GM20000 (cell line): ENCODE measurements around the gene KIAA0513.

Experiments used
- DNase-seq: peaks from one replicate; pipeline ENCODE4 v3.0.0; 2012; ENCODE audit warnings: low spot score
- CTCF ChIP-seq: IDR thresholded peaks from 2 replicates; pipeline ENCODE4 v1.5.1; 2012; ENCODE audit warnings: mild to moderate bottlenecking, control low read depth; ENCODE audit errors: extremely low read depth, missing control alignments

Gene KIAA0513

DNA sequence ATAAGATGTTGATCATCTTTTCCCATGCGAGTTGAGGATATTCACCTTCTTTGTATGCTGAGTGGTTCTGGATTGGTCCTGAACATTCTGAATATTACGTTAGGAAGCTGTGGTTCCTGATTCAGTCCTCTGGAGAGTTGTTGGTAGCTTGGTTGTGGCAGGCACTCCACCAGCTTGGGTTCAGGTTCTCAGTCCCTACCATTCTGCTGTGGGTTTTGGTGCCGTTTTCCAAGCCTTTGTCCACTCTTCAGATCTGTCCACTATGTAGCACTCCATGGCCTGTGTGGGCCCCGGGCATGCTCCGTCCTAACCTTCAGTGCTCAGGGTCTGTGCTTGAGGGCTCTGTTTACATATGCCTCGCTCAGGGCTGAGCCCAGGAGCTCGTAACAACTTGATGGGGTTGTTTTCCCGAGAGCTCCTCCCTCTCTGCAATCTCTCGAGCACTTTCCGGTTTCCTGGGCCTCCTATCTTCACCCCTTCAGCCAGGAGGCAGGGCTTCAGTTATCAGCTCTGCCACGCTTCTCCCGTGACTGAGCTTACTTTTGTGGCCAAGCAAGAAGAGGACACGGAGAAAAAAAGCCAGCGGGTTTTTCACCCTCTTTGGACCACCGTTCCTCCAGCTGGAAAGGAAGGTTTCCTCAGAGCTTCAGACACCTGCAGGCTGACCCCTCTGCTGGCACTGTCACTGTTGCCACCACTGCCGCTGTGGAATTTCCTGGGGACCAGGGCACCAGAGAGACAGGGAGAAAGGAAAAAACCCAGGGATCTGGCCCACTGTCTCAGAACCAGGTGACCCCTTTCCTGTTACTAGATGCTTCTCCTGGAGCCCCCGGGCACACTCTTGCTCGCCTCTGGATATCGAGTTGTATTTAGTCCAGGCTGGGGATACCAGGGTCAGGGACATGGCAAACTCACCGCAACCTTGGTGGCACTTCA lies 19.6 kb downstream of the KIAA0513 start:
- TF ChIP-seq CTCF: no peak
- no peak for DNase-seq

DNA sequence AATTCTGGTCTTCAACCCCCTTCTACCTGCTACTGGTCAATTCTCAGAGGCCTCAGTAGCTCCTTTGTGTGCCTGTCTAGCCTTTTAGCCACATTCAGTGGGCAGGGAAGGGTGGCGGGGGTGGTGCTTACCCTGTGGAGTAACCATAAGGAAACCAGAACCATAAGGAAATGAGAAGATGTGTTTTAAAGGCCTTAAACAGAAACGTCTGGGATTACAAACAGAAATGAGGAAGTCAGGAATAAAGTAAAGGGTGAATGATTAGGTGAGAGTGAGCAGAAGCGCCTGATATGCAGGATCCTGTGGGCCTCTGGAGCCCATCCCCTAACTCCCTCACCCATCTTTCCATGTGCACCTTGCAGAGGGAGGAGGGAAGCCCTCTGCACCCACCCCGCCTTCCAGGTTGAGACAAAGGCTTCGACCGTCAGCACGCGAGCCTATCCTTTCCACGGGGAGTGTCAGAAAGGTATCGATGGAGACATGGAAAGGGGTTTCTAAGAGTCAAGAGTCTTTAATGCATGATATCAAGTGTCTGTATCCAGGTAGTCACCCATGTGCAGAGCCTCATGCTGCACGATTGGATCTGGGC lies 20.4 kb downstream of the KIAA0513 start:
- TF ChIP-seq CTCF: no peak
- DNase-seq: no peak

- DNase-seq: no peak
- no peak for TF ChIP-seq CTCF
Measured at GRCh38 chr16:85048921-85049562, 21.4 kb downstream of the KIAA0513 start.

GRCh38 chr16:85049706-85050305 lies 22.2 kb downstream of the KIAA0513 start:
- no peak for TF ChIP-seq CTCF
- no peak for DNase-seq

DNA sequence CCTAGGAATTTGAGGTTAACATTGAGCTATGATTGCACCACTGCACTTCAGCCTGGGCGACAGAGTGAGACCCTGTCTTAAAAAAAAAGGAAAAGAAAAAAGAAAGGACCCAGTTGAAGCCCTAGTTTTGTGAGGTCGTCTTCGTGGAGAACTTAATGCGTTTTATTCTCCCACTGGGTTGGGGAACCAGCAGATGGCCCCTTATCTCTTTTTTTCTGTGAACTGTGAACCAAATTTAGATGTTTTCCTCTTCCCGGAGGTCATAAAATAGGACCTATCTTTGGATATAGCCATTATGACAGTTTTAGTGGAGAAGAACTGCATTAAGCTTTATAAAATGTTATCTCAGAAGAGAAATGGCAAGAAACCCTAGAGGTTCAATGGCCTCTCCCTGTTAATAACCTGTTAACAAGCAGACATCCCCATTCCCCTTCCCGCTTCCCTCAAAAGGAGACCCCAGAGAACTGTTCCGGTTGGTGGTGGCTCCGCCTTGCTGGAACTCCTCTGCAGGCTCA lies 23.5 kb downstream of the KIAA0513 start:
- DNase-seq: no peak
- no peak for TF ChIP-seq CTCF

- no peak for DNase-seq
- no peak for TF ChIP-seq CTCF
Measured at GRCh38 chr16:85051683-85052082, 24.1 kb downstream of the KIAA0513 start.
